Kidney (tissue), 14 donors: Measurements from ENCODE around the gene ISOC1. TPM values are rescaled to one million over a fixed set of nuclear protein-coding genes. Genes with fewer than 3 reads are reported as not detected.

Experiments used
- DNase-seq, 5 donors: peaks; one replicate each; pipeline ENCODE4 v3.0.0-alpha.2; 2013 to 2020
- FAIRE-seq: peaks from 2 replicates; lab custom pipeline; 2012; peaks lifted over from hg19 to GRCh38; lab: Jason Lieb, UNC
- H3K27ac ChIP-seq, 2 donors: one replicate each; pipeline ENCODE4 v1.7.0; 2013; ENCODE audit warnings: low read depth in 2 of 2, low read length in 2 of 2, inconsistent platforms in 1 of 2
- H3K27me3 ChIP-seq: one replicate; pipeline ENCODE4 v1.7.1; 2013; ENCODE audit warnings: low read length, inconsistent platforms; ENCODE audit not compliant: control insufficient read depth, insufficient read depth
- H3K36me3 ChIP-seq, 3 donors: one replicate each; pipeline versions ENCODE4 v1.7.0 to v1.7.1; 2013; ENCODE audit warnings: low read length in 3 of 3, control low read depth in 1 of 3, inconsistent platforms in 1 of 3; ENCODE audit not compliant: insufficient read depth in 3 of 3, control insufficient read depth in 2 of 3
- H3K4me1 ChIP-seq, 3 donors: one replicate each; pipeline versions ENCODE4 v1.7.0 to v1.7.1; 2013; ENCODE audit warnings: low read length in 3 of 3, inconsistent platforms in 1 of 3, low read depth in 1 of 3; ENCODE audit not compliant: control insufficient read depth in 2 of 3, insufficient read depth in 2 of 3
- H3K4me3 ChIP-seq, 3 donors: one replicate each; pipeline versions ENCODE4 v1.7.0 to v1.8.1; 2013; ENCODE audit warnings: low read length in 3 of 3, control low read depth in 1 of 3, inconsistent platforms in 1 of 3
- H3K9ac ChIP-seq, 3 donors: one replicate each; pipeline versions ENCODE4 v1.7.0 to v1.7.1; 2013; ENCODE audit warnings: low read length in 3 of 3, control low read depth in 1 of 3, inconsistent platforms in 1 of 3
- H3K9me3 ChIP-seq, 3 donors: one replicate each; pipeline versions ENCODE4 v1.7.0 to v1.7.1; 2013; ENCODE audit warnings: low read length in 3 of 3, control low read depth in 1 of 3, inconsistent platforms in 1 of 3; ENCODE audit not compliant: control insufficient read depth in 2 of 3, insufficient read depth in 1 of 3
- intact Hi-C: fragments of 100-400 bp; cut with DNase I; formaldehyde crosslinking; loops from one replicate; pipeline ENCODE4 v1.11.1; 2022
- polyA plus RNA-seq: library from polyadenylated mRNA; stranded (reverse); fragments of 350-450 nt; fragmentation: Illumina TruSeq; extraction: RNeasy Lipid Tissue Mini Kit (QIAGEN cat#74804); gene quantifications from one replicate; pipeline ENCODE4 v1.2.3, GENCODE V29; 2014; ENCODE audit warnings: low read depth, low replicate concordance; ENCODE audit not compliant: insufficient read depth
- total RNA-seq: library from RNA; stranded (reverse); fragmentation: NEBNext Ultra II Directional; extraction: Animal tissue kit (Norgen Biotek cat#: 25700); gene quantifications from one replicate; pipeline ENCODE4 v1.2.1, GENCODE V29; 2021
- TF ChIP-seq, protein P1 (sequence below): IDR thresholded peaks from 3 replicates; pipeline ENCODE4 v1.5.1; 2012; ENCODE audit warnings: mild to moderate bottlenecking, moderate library complexity, borderline replicate concordance; ENCODE audit not compliant: insufficient read depth; ENCODE audit errors: extremely low read depth
- donor health status: control.
- donor health status: control.
- donor health status: control.
- donor health status: control.
- donor health status: control.
- donor health status: DM: yes; HTN: yes; CAD: no.
- donor health status: Normal renal cell carcinoma (clear cell type).

Gene ISOC1
- total and polyA plus RNA-seq, 2 donors from 2014 or later = 12.4 to 29.3 TPM

DNA sequence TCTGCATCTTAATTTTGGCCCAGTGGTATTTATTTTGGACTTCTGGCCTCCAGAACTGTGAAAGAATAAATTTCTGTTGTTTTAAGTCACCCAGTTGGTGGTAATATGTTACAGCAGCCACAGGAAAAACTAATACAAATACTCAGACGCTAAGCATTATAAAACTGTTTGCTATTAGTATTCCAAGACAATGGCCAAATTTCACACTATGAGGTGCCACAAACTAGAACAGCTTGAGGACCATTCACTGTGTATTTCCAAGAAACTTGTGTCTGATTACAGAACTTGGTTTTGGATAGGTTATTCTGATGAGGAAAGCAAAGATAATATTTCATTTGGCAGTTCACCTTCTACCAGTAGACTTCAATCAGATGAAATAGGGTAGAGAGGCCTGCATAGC, 16.3 kb upstream of the ISOC1 start:
- TF ChIP-seq, protein P1, sequence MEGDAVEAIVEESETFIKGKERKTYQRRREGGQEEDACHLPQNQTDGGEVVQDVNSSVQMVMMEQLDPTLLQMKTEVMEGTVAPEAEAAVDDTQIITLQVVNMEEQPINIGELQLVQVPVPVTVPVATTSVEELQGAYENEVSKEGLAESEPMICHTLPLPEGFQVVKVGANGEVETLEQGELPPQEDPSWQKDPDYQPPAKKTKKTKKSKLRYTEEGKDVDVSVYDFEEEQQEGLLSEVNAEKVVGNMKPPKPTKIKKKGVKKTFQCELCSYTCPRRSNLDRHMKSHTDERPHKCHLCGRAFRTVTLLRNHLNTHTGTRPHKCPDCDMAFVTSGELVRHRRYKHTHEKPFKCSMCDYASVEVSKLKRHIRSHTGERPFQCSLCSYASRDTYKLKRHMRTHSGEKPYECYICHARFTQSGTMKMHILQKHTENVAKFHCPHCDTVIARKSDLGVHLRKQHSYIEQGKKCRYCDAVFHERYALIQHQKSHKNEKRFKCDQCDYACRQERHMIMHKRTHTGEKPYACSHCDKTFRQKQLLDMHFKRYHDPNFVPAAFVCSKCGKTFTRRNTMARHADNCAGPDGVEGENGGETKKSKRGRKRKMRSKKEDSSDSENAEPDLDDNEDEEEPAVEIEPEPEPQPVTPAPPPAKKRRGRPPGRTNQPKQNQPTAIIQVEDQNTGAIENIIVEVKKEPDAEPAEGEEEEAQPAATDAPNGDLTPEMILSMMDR = no peak
- no peaks in the 10 kb centered on the region for H3K9me3 ChIP-seq
- no peak overlapping the region for H3K27ac ChIP-seq
- DNase-seq (no peak), FAIRE-seq (no peak)
- H3K27me3 ChIP-seq = no peaks in the 10 kb centered on the region
- intact Hi-C loops = no loop called here
- H3K4me1 ChIP-seq = no peaks in the 10 kb centered on the region
- H3K9ac ChIP-seq = no peak overlapping the region
- H3K4me3 ChIP-seq = no peak overlapping the region
- H3K36me3 ChIP-seq = no peaks in the 10 kb centered on the region

DNA sequence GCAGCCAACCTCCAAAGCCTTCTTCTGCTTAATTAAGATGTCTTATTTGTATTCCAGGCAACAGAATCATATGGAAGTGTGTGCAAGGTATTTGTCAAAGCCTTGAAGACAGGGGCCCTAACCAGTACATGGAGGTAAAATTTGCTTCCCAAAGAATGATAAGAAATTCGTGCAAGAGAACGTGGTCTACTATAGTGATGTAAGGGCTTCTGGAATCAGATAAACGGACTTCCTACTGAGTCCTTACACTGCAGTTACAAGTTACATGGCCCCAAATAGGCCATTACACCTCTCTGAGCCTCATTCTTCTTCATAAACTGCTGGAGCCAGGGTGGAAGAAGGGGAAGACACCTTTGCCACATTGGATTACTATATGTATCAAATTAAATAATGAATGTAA, 15.9 kb upstream of the ISOC1 start:
- intact Hi-C loops = no loop called here
- H3K9ac ChIP-seq = no peak overlapping the region
- TF ChIP-seq, protein P1 = no peak
- H3K27me3 ChIP-seq = no peaks in the 10 kb centered on the region
- FAIRE-seq = no peak
- H3K4me3 ChIP-seq = no peak overlapping the region
- H3K4me1 ChIP-seq = no peaks in the 10 kb centered on the region
- H3K27ac ChIP-seq = no peak overlapping the region
- no peak for DNase-seq
- no peaks in the 10 kb centered on the region for H3K36me3 ChIP-seq
- no peaks in the 10 kb centered on the region for H3K9me3 ChIP-seq

DNA sequence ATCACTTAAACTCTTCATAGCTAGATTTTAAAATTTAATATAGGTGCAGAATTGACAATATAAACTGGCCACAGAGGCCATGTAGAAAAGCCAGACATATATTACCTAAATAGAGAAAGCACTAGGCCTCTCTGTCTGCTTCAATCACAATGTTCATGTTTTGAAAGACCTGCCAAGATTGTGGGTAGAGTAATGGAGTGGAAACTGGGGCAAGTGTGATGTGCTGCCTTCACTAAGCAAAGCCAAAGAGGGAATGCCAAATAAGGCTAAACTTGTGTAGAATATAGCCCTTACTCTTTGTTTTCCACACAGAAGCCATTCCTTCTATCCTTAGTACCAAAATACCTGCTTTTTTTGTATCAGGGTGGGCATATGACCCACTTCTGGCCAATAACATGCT, 15.1 kb upstream of the ISOC1 start:
- intact Hi-C loops = no loop called here
- Histone ChIP-seq H3K36me3 (no peaks in the 10 kb centered on the region), H3K27me3 (no peaks in the 10 kb centered on the region), H3K4me1 (no peaks in the 10 kb centered on the region), H3K9ac (no peak overlapping the region), H3K27ac (no peak overlapping the region), H3K4me3 (no peak overlapping the region), H3K9me3 (no peaks in the 10 kb centered on the region)
- no peak for DNase-seq
- TF ChIP-seq, protein P1 = no peak
- FAIRE-seq = no peak

DNA sequence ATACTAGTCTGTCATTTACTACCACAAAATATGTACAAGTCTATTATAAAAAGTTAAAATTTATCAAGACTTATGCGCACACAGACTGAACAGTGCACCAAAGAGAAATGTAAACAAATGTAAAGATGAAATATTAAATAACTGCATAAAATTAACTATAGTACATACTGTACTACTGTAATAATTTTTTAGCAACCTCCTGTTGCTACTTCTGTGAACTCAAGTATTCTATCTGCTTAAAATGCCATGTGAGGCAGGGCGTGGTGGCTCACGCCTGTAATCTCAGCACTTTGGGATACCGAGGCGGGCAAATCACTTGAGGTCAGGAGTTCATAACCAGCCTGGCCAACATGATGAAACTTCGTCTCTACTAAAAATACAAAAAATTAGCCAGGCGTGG, 13.8 kb upstream of the ISOC1 start:
- Histone ChIP-seq H3K36me3 (no peaks in the 10 kb centered on the region), H3K9me3 (no peaks in the 10 kb centered on the region), H3K27me3 (no peaks in the 10 kb centered on the region), H3K9ac (no peak overlapping the region), H3K27ac (no peak overlapping the region), H3K4me3 (no peak overlapping the region), H3K4me1 (no peaks in the 10 kb centered on the region)
- no peak for FAIRE-seq
- no peak for DNase-seq
- TF ChIP-seq, protein P1 = no peak
- intact Hi-C loops = no loop called here
